ENCODE measurements around the gene TAF1B. TPM values are rescaled to one million over a fixed set of nuclear protein-coding genes. Genes with fewer than 3 reads are reported as not detected.

The TAF1B gene
- total RNA-seq, 4 donors from 2014 or later: 10.8 to 21.4 (median 17.9) TPM

DNA sequence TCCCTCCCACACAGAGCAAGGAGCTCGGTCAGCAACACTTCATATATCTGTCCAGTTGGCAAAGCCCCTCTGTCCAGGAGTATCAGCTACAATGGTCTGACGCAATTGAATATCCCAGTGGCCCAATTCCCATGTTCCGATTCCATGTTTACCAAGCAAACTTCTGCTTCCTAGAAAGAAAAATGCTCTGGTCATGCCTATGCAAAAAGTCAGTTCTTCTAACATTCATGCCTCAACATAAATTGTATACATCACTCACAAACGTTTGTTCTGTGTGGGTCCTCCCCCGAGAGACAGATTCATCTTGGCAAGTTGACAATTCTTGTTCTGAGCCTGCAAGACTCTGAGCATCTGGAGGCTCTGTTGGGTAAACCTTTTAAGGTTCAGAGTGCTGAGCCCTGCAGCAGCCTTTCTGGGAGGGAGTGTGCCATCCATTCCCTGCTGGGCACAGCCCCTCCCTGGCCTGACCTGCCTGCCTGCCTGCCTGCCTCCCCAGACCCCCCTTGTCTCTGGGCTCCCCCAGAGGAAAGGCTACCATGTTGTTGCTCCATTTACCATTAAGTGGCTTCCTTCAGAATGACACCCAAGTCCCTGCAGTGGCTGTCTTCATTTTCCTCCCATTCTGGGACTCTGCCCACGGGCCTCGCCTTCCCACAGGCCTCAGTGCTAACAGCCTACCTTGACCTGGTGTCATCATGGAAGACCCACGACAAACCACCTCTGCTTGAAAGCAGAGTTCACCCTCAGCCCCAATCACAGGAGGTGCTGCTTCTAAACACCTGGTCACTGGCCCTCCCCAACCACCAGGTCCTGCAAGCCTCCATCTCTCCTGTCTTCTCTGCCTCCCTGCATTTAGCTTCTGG is 37.6 kb upstream of the TAF1B start:
- WGBS, 2 donors: 55 to 56% methylated on average over 8 of the region's 8 CpGs
- peak in 1 of 2 donors; percentile 29 for DNase-seq (ENCODE audit: low spot score in 2 of 2)
- Histone ChIP-seq H3K4me3 (no peak overlapping the region), H3K9me3 (no peaks in the 10 kb centered on the region), H3K36me3 (no peaks in the 10 kb centered on the region), H3K27me3 (no peaks in the 10 kb centered on the region), H3K4me1 (peaks cover 0 to 35% (median 0%) of the 10 kb centered on the region in 4 donors), H3K27ac (no peak overlapping the region)
- no peak for TF ChIP-seq EP300 (IDR thresholded peaks at IDR 0.05)
- no peak for TF ChIP-seq POLR2A (IDR thresholded peaks at IDR 0.05)
- TF ChIP-seq, protein P1, sequence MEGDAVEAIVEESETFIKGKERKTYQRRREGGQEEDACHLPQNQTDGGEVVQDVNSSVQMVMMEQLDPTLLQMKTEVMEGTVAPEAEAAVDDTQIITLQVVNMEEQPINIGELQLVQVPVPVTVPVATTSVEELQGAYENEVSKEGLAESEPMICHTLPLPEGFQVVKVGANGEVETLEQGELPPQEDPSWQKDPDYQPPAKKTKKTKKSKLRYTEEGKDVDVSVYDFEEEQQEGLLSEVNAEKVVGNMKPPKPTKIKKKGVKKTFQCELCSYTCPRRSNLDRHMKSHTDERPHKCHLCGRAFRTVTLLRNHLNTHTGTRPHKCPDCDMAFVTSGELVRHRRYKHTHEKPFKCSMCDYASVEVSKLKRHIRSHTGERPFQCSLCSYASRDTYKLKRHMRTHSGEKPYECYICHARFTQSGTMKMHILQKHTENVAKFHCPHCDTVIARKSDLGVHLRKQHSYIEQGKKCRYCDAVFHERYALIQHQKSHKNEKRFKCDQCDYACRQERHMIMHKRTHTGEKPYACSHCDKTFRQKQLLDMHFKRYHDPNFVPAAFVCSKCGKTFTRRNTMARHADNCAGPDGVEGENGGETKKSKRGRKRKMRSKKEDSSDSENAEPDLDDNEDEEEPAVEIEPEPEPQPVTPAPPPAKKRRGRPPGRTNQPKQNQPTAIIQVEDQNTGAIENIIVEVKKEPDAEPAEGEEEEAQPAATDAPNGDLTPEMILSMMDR (IDR thresholded peaks at IDR 0.05): no peak

DNA sequence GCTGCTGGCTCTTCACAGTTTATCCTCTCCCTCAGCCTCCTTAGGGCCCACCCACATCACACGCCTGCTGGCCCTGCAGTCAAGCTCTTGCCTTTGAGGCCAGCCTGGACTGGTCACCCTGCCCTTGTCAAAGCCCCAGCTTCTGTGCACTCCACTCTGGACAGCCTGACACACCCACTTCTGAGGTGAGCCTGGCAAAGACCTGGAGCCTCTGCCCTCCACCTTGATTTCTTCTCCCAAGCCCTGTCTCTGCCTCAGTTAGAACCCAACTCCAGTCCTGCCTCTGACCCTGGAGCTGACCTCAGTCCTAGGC is 37.0 kb upstream of the TAF1B start:
- DNase-seq (ENCODE audit: low spot score in 2 of 2): no peak
- H3K27me3 ChIP-seq: no peaks in the 10 kb centered on the region
- WGBS, 2 donors: 100% methylated on average over 1 of the region's 1 CpG
- H3K4me1 ChIP-seq: peaks cover 0 to 29% (median 0%) of the 10 kb centered on the region in 4 donors
- TF ChIP-seq, protein P1 (IDR thresholded peaks at IDR 0.05): no peak
- no peak for TF ChIP-seq EP300 (IDR thresholded peaks at IDR 0.05)
- no peak overlapping the region for H3K4me3 ChIP-seq
- no peaks in the 10 kb centered on the region for H3K9me3 ChIP-seq
- no peaks in the 10 kb centered on the region for H3K36me3 ChIP-seq
- H3K27ac ChIP-seq: no peak overlapping the region

DNA sequence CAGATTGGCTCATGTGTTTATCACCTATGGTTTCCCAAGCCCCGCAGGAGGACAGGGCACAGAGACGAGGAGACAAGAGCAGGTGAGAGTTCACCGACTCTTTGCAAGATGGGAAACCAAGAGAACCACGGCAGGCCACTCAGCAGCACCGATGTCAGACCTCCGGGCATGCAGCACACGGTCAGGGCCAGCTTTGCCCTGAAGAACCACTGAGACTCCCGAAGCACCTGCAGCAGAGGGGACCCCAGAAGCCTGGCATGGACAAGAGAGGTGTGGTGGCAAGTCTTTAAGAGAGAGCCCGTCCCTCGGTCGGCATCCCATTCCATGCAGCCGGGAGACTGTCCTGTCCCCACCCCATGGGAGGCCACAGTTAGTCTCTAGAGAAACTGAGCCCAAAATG is 36.6 kb upstream of the TAF1B start:
- no peaks in the 10 kb centered on the region for H3K27me3 ChIP-seq
- no peak overlapping the region for H3K4me3 ChIP-seq
- H3K9me3 ChIP-seq: no peaks in the 10 kb centered on the region
- 91 to 93% methylated on average over 12 of the region's 12 CpGs for WGBS, 2 donors
- DNase-seq (ENCODE audit: low spot score in 2 of 2): no peak
- TF ChIP-seq, protein P1 (IDR thresholded peaks at IDR 0.05): no peak
- no peak for TF ChIP-seq EP300 (IDR thresholded peaks at IDR 0.05)
- no peak for TF ChIP-seq POLR2A (IDR thresholded peaks at IDR 0.05)
- H3K27ac ChIP-seq: no peak overlapping the region
- H3K4me1 ChIP-seq: peaks cover 0 to 25% (median 0%) of the 10 kb centered on the region in 4 donors
- no peaks in the 10 kb centered on the region for H3K36me3 ChIP-seq

DNA sequence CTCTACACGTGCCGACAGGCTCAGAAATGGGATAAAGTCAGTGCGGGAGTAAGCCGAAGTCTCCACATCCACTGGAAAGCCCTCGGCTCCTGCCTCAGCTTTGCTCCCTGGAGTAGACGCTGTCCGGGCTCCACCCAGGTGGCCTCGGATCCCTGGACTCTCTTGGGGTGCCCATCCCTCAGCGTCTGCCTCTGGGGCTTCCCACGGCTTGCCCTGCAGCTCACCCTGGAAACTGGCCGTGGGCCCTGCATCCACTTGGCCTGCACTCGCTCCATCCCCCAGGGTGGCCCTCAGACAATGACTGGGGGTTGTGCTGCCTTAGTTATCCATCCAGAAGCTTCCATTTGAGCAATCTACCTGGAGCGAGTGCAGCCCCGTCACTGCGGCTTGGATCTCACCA is 36.2 kb upstream of the TAF1B start:
- Histone ChIP-seq H3K36me3 (no peaks in the 10 kb centered on the region), H3K4me3 (no peak overlapping the region), H3K9me3 (no peaks in the 10 kb centered on the region), H3K4me1 (peaks cover 0 to 21% (median 0%) of the 10 kb centered on the region in 4 donors), H3K27ac (no peak overlapping the region), H3K27me3 (no peaks in the 10 kb centered on the region)
- 78 to 94% methylated on average over 7 to 15 of the region's 15 CpGs for WGBS, 2 donors
- TF ChIP-seq POLR2A (IDR thresholded peaks at IDR 0.05) (no peak), EP300 (IDR thresholded peaks at IDR 0.05) (no peak)
- TF ChIP-seq, protein P1 (IDR thresholded peaks at IDR 0.05): no peak
- no peak for DNase-seq (ENCODE audit: low spot score in 2 of 2)

DNA sequence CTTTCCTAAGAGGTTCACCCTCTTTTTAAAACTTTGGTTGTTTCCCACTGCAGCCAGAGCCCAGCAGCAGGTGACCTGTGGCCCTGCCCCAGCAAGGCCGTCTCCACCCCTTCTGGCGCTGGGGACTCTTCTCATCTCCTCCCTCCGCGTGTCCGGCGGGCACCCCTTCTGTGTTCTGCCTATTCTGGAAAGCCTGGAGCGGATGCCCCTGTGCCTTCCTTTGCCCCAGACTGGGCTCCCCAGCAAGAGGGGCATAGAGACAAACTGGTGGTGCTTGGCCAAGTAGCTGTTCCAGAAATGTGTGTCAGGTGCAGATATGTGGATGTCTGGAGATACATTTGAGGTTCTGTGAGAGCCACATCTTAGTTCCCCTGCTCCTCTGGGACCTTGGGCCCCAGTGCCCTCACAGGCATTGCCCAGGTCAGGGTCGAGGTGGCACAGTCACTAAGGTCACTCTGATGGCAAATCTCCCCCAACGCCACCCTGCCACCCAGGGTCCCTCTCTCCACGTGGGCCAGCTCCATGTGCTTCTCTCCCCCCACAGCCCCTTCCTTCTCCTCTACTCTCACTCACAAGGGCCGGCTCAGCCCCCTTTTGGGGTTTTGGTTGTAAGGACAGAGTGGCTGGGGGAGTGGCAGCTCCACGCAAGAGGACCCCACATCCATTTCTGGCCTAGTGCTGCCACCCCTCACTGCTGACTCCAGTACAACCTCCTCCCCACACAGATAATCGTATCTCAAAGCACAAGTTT is 35.5 kb upstream of the TAF1B start:
- H3K9me3 ChIP-seq: no peaks in the 10 kb centered on the region
- peaks cover 0 to 15% (median 0%) of the 10 kb centered on the region in 4 donors for H3K4me1 ChIP-seq
- H3K36me3 ChIP-seq: no peaks in the 10 kb centered on the region
- H3K27me3 ChIP-seq: no peaks in the 10 kb centered on the region
- no peak overlapping the region for H3K4me3 ChIP-seq
- TF ChIP-seq, protein P1 (IDR thresholded peaks at IDR 0.05): no peak
- no peak for DNase-seq (ENCODE audit: low spot score in 2 of 2)
- 86 to 90% methylated on average over 13 of the region's 13 CpGs for WGBS, 2 donors
- H3K27ac ChIP-seq: no peak overlapping the region
